ENCODE data around the gene PDIA6. TPM values are rescaled to one million over a fixed set of nuclear protein-coding genes. Genes with fewer than 3 reads are reported as not detected.

PDIA6 gene
- total and polyA plus RNA-seq, 2 donors (not counting 1 experiment from before 2014, with no cell fraction given): 23.8 to 53.8 TPM

- DNase-seq: no peak
- 71% methylated on average over 1 of the region's 5 CpGs for WGBS (ENCODE audit: insufficient coverage)
- H3K79me2 ChIP-seq (ENCODE audit: control insufficient read depth, insufficient read depth, low read length): no peaks in the 10 kb centered on the region
- Mint-ChIP-seq H3K4me1 (peaks cover 2% of the 10 kb centered on the region), H3K27ac (no peak overlapping the region), H3K27me3 (no peaks in the 10 kb centered on the region), H3K9me3 (ENCODE audit: insufficient read depth) (no peaks in the 10 kb centered on the region), H3K4me3 (no peak overlapping the region)
- H3K4me2 ChIP-seq (replicated peaks; ENCODE audit: low read depth, low read length, poor library complexity, severe bottlenecking): no peak overlapping the region
- POLR2A ChIA-PET: no interaction called here
- H3K4me1 ChIP-seq (ENCODE audit: control insufficient read depth in 2 of 2, insufficient read depth in 2 of 2, low read length in 2 of 2): no peaks in the 10 kb centered on the region
- no peaks in the 10 kb centered on the region for H3K27me3 ChIP-seq (replicated peaks in 1 of 4; ENCODE audit: control extremely low read depth in 1 of 4, control insufficient read depth in 3 of 4, insufficient read depth in 4 of 4, low read length in 3 of 4)
- no peaks in the 10 kb centered on the region for H3K36me3 ChIP-seq (replicated peaks in 1 of 2; ENCODE audit: control extremely low read depth in 1 of 2, control insufficient read depth in 1 of 2, extremely low read depth in 1 of 2, insufficient read depth in 2 of 2, low read length in 1 of 2)
- CTCF ChIA-PET: no interaction called here
- intact Hi-C loops (cut with micrococcal nuclease): no loop called here
- no peak overlapping the region for H3K9ac ChIP-seq (ENCODE audit: low read length)
- H3K9me3 ChIP-seq (ENCODE audit: control extremely low read depth in 1 of 3, control insufficient read depth in 2 of 3, insufficient read depth in 1 of 3, low read length in 2 of 3): no peaks in the 10 kb centered on the region
- no peak for ATAC-seq (ENCODE audit: low read depth)
- TF ChIP-seq EZH2 (IDR thresholded peaks at IDR 0.05; ENCODE audit: borderline replicate concordance, insufficient read depth, low read depth, low read length, poor library complexity, severe bottlenecking) (no peak), CTCF (IDR thresholded peaks at IDR 0.05) (no peak)
- H2AFZ ChIP-seq (ENCODE audit: insufficient read depth, low read depth, low read length, poor library complexity, severe bottlenecking): no peak overlapping the region
- H3K27ac ChIP-seq (ENCODE audit: low read length in 2 of 2): no peak overlapping the region
- no peaks in the 10 kb centered on the region for H4K20me1 ChIP-seq (ENCODE audit: control insufficient read depth, insufficient read depth, low read length, poor library complexity, severe bottlenecking)
- no peak overlapping the region for H3K4me3 ChIP-seq (ENCODE audit: control extremely low read depth in 1 of 5, extremely low read depth in 1 of 5, insufficient read depth in 1 of 5, low read depth in 2 of 5, low read length in 4 of 5)
Measured at GRCh38 chr2:10752236-10752635, 60.3 kb downstream of the PDIA6 start.

GRCh38 chr2:10750610-10751009, 62.0 kb downstream of the PDIA6 start:
- no peaks in the 10 kb centered on the region for H4K20me1 ChIP-seq (ENCODE audit: control insufficient read depth, insufficient read depth, low read length, poor library complexity, severe bottlenecking)
- H3K36me3 ChIP-seq (replicated peaks in 1 of 2; ENCODE audit: control extremely low read depth in 1 of 2, control insufficient read depth in 1 of 2, extremely low read depth in 1 of 2, insufficient read depth in 2 of 2, low read length in 1 of 2): no peaks in the 10 kb centered on the region
- ChIA-PET CTCF (interaction anchor here (0.6 to 0.7 kb wide), 2 partner anchors 64 to 730 kb away, joined by 3 read pairs; no protein-coding TSS in a partner anchor), POLR2A (no interaction called here)
- Mint-ChIP-seq H3K4me3 (no peak overlapping the region), H3K27me3 (no peaks in the 10 kb centered on the region), H3K4me1 (peaks cover 11% of the 10 kb centered on the region), H3K27ac (no peak overlapping the region), H3K9me3 (ENCODE audit: insufficient read depth) (no peaks in the 10 kb centered on the region)
- H3K4me1 ChIP-seq (ENCODE audit: control insufficient read depth in 2 of 2, insufficient read depth in 2 of 2, low read length in 2 of 2): peaks cover 8 to 9% of the 10 kb centered on the region in 2 donors
- no peak overlapping the region for H3K27ac ChIP-seq (ENCODE audit: low read length in 2 of 2)
- no peak overlapping the region for H3K9ac ChIP-seq (ENCODE audit: low read length)
- no peak for ATAC-seq (ENCODE audit: low read depth)
- H2AFZ ChIP-seq (ENCODE audit: insufficient read depth, low read depth, low read length, poor library complexity, severe bottlenecking): no peak overlapping the region
- no peak for DNase-seq
- H3K79me2 ChIP-seq (ENCODE audit: control insufficient read depth, insufficient read depth, low read length): no peaks in the 10 kb centered on the region
- no peak overlapping the region for H3K4me3 ChIP-seq (ENCODE audit: control extremely low read depth in 1 of 5, extremely low read depth in 1 of 5, insufficient read depth in 1 of 5, low read depth in 2 of 5, low read length in 4 of 5)
- intact Hi-C loops (cut with micrococcal nuclease): no loop called here
- no peaks in the 10 kb centered on the region for H3K27me3 ChIP-seq (replicated peaks in 1 of 4; ENCODE audit: control extremely low read depth in 1 of 4, control insufficient read depth in 3 of 4, insufficient read depth in 4 of 4, low read length in 3 of 4)
- no peak for TF ChIP-seq CTCF (IDR thresholded peaks at IDR 0.05)
- TF ChIP-seq EZH2 (IDR thresholded peaks at IDR 0.05; ENCODE audit: borderline replicate concordance, insufficient read depth, low read depth, low read length, poor library complexity, severe bottlenecking): no peak
- 75% methylated on average over 5 of the region's 6 CpGs for WGBS (ENCODE audit: insufficient coverage)
- H3K4me2 ChIP-seq (replicated peaks; ENCODE audit: low read depth, low read length, poor library complexity, severe bottlenecking): no peak overlapping the region
- no peaks in the 10 kb centered on the region for H3K9me3 ChIP-seq (ENCODE audit: control extremely low read depth in 1 of 3, control insufficient read depth in 2 of 3, insufficient read depth in 1 of 3, low read length in 2 of 3)

Measured in B cell (primary cell).